ENCODE measurements around the gene LRRC49.

- TF ChIP-seq, protein P1, sequence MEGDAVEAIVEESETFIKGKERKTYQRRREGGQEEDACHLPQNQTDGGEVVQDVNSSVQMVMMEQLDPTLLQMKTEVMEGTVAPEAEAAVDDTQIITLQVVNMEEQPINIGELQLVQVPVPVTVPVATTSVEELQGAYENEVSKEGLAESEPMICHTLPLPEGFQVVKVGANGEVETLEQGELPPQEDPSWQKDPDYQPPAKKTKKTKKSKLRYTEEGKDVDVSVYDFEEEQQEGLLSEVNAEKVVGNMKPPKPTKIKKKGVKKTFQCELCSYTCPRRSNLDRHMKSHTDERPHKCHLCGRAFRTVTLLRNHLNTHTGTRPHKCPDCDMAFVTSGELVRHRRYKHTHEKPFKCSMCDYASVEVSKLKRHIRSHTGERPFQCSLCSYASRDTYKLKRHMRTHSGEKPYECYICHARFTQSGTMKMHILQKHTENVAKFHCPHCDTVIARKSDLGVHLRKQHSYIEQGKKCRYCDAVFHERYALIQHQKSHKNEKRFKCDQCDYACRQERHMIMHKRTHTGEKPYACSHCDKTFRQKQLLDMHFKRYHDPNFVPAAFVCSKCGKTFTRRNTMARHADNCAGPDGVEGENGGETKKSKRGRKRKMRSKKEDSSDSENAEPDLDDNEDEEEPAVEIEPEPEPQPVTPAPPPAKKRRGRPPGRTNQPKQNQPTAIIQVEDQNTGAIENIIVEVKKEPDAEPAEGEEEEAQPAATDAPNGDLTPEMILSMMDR (optimal IDR thresholded peaks at IDR 0.05 in 1 of 3, IDR thresholded peaks at IDR 0.05 in 1 of 3, conservative IDR thresholded peaks at IDR 0.05 in 1 of 3; ENCODE audit: extremely low read depth in 1 of 3, insufficient read depth in 2 of 3, low read length in 3 of 3) = no peak
- no peak for TF ChIP-seq EZH2 (IDR thresholded peaks at IDR 0.05; ENCODE audit: low read length)
These were observed 165.0 kb downstream of the LRRC49 start for GRCh38 chr15:71057581-71057980.

Data from keratinocyte (primary cell).